GM23338 (cell line): Measurements from ENCODE around the gene EVC2.

Experiments
- EZH2 ChIP-seq: fragments of 200-600 bp; sonication (generic); IDR thresholded peaks from one replicate; pipeline ENCODE4 v1.8.0; 2017; ENCODE audit warnings: antibody characterized with exemption, mild to moderate bottlenecking, low read depth; ENCODE audit not compliant: unreplicated experiment
- EZH2phosphoT487 ChIP-seq: fragments of 200-600 bp; sonication (generic); IDR thresholded peaks from one replicate; pipeline ENCODE4 v1.8.1; 2018; ENCODE audit warnings: antibody characterized with exemption; ENCODE audit not compliant: unreplicated experiment
- JUNB ChIP-seq: IDR thresholded peaks from one replicate; pipeline ENCODE4 v1.6.1; 2016; ENCODE audit warnings: antibody characterized with exemption; ENCODE audit not compliant: unreplicated experiment
- POLR2AphosphoS5 ChIP-seq: IDR thresholded peaks from 2 replicates; pipeline ENCODE4 v1.6.1; 2016; ENCODE audit warnings: antibody characterized with exemption, low read depth
- TF ChIP-seq, protein P1 (sequence below), 2 experiments: fragments of 200-600 bp in 1 of 2; sonication (generic) in 1 of 2; conservative IDR thresholded peaks; 2 replicates each; pipeline versions ENCODE4 v1.5.1 to v1.6.1; 2016 to 2017; ENCODE audit warnings: antibody characterized with exemption in 2 of 2, low read depth in 2 of 2, mild to moderate bottlenecking in 2 of 2, moderate library complexity in 1 of 2
- TF ChIP-seq, protein P2 (sequence below): IDR thresholded peaks from one replicate; pipeline ENCODE4 v1.6.1; 2018; ENCODE audit warnings: antibody characterized with exemption; ENCODE audit not compliant: unreplicated experiment

DNA sequence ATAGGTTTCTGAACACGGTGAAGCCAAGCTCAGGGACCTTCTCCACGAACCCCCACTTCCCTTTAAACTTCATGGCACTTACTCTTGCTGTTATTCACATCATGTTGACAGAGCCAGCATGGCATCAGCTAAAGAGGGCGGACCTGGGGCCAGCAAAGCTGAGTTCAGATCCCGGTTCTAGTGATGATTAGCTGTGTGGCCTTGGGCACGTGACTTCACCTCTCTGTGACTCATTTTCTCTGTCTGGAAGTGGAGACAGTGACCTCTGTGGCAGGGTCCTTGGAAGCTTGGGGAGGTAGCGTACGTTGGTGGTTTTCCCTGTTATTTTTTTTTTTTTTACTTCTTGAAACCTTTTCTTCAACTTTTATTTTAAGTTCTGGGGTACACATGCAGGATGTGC lies 16.0 kb upstream of the EVC2 start:
- TF ChIP-seq POLR2AphosphoS5 (no peak), EZH2 (no peak), EZH2phosphoT487 (no peak), JUNB (no peak)
- TF ChIP-seq, protein P1, sequence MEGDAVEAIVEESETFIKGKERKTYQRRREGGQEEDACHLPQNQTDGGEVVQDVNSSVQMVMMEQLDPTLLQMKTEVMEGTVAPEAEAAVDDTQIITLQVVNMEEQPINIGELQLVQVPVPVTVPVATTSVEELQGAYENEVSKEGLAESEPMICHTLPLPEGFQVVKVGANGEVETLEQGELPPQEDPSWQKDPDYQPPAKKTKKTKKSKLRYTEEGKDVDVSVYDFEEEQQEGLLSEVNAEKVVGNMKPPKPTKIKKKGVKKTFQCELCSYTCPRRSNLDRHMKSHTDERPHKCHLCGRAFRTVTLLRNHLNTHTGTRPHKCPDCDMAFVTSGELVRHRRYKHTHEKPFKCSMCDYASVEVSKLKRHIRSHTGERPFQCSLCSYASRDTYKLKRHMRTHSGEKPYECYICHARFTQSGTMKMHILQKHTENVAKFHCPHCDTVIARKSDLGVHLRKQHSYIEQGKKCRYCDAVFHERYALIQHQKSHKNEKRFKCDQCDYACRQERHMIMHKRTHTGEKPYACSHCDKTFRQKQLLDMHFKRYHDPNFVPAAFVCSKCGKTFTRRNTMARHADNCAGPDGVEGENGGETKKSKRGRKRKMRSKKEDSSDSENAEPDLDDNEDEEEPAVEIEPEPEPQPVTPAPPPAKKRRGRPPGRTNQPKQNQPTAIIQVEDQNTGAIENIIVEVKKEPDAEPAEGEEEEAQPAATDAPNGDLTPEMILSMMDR (conservative IDR thresholded peaks at IDR 0.05; ENCODE audit: low read depth in 2 of 2), result no peak
- TF ChIP-seq, protein P2, sequence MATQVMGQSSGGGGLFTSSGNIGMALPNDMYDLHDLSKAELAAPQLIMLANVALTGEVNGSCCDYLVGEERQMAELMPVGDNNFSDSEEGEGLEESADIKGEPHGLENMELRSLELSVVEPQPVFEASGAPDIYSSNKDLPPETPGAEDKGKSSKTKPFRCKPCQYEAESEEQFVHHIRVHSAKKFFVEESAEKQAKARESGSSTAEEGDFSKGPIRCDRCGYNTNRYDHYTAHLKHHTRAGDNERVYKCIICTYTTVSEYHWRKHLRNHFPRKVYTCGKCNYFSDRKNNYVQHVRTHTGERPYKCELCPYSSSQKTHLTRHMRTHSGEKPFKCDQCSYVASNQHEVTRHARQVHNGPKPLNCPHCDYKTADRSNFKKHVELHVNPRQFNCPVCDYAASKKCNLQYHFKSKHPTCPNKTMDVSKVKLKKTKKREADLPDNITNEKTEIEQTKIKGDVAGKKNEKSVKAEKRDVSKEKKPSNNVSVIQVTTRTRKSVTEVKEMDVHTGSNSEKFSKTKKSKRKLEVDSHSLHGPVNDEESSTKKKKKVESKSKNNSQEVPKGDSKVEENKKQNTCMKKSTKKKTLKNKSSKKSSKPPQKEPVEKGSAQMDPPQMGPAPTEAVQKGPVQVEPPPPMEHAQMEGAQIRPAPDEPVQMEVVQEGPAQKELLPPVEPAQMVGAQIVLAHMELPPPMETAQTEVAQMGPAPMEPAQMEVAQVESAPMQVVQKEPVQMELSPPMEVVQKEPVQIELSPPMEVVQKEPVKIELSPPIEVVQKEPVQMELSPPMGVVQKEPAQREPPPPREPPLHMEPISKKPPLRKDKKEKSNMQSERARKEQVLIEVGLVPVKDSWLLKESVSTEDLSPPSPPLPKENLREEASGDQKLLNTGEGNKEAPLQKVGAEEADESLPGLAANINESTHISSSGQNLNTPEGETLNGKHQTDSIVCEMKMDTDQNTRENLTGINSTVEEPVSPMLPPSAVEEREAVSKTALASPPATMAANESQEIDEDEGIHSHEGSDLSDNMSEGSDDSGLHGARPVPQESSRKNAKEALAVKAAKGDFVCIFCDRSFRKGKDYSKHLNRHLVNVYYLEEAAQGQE, result no peak
